GM19023 (cell line): Measurements from ENCODE around the gene EEF1A2.

Source experiments
- ATAC-seq: cut with Tn5 transposase; IDR thresholded peaks from one replicate; pipeline ENCODE4 v1.9.1; 2021; ENCODE audit warnings: mild to moderate bottlenecking, moderate library complexity; ENCODE audit not compliant: unreplicated experiment

Gene EEF1A2

DNA sequence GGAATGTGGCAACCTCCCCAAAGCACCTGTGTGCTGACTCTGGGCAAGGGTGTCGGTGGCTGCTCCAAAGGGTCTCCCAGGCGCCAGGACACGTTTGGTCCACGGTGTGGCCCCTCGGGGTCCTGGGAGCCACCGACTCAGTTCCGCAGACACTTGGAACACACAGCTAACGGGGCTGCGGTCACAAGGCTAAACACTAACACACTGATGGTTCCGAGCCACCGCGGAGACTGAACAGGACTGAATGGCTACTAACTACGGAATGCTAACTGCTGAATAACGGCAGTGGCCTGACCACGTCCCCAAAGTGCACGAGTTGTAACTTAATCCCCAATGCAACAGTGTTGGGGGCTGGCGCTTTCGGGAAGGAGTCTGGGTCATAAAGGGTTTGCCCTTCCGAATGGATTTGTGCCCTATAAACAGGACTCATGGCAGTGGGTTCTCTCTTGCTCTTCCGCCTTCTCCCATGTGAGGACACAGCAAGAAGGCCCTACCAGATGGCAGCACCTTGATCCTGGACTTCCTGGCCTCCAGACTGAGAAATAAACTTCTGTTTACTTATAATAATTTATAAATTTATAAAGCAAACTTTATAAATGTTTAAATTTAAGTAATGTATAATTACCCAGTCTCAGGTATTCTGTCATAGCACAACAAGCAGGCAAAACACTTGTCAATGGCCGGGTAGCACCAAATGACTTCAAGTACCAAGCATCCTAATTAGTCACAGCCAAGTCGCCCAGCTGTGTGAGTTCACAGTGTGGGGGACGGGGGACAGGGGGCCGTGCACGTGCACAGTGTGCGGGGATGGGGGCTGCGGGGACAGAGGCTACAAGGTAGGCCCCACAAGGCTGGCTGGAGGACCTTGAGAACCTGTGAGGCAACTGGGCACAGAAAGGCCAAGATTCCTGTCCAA, 2.3 kb upstream of the EEF1A2 start:
- ATAC-seq = no peak

DNA sequence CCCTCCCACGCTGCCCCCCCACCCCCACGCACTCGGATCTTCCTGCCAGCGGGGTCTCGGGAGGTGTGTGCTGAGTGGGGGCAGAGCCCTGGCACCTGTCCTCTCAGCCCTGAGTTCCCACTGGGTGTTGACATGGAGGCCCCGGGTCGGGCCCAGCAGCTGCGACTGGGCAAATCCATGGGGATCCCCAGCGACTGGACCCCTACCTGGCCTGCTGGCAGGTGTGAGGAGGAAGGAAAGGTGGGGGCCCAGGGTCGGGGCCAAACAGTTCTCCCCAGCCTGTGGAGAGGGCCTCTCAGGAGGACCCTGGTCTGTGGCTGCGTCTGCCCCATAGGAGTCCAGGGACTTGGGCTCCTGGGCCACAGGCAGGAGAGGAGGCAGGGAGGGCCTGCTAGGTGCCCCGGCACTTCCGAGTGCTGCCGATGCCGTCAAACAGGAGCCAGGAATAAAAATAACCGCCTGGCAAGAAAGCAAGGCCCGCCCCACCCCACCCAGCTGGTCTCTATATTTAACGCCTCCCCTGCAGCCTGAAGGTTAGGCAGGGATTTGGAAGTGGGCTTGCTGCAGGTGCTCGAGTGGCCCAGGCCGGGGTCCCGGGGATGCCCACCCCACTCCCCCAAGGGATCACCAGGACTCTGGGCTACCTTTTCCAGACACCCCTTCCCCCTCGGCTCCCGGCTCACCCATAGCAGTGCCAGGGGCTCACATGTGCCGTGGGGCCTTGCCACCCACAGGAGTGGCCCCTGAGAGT, 1.4 kb upstream of the EEF1A2 start:
- no peak for ATAC-seq

- no peak for ATAC-seq
These were observed 571 bp upstream of the EEF1A2 start for GRCh38 chr20:63499338-63499969.

DNA sequence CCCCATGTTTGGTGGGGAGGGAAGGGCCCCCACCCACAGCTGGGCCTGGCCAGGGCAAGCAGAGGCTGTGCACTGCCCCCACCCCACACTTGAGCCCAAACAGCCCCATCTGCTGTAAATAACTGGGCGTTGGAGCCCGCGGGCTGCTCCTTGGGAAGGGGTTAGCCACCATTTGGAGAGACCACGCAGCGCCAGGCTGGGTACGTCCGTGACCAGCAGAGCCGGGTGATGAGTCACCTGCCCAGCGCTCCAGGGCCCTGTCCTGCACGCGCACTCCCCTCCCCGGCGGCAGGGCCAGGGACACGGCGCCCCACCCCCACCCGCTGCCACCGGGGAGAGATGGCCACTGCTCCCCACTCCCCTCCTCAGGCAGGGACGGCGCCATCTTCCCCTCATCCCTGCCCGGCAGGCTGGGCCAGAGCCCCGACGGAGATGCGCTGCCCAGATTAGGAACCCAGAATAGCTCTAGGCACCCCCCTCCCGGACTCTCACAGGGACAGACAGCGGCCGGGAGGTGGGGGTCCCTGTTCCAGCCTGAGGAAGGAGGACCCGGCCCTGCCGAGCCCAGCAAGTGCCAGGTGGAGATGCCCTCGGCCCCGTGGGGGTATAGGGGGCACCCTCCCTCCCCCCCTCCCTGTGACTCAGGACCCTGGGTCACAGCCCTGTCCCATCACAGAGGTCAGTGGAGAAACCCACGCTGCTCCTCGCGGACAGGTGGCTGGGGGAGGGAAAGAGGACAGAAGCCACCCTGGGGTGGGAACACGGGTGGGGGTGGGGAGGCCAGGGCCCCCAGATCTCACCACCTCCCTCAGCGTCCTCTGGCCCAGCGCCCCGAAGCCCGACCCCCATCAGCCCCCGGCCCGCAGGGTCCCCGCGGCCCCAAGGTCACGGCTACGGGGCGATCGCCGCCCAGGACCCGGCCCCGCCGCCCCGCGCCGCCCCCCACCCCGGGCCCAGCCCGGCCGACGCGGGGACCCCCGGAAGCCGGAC, 642 bp downstream of the EEF1A2 start:
- ATAC-seq = no peak

GRCh38 chr20:63497138-63497945, 1.5 kb downstream of the EEF1A2 start:
- ATAC-seq = no peak

DNA sequence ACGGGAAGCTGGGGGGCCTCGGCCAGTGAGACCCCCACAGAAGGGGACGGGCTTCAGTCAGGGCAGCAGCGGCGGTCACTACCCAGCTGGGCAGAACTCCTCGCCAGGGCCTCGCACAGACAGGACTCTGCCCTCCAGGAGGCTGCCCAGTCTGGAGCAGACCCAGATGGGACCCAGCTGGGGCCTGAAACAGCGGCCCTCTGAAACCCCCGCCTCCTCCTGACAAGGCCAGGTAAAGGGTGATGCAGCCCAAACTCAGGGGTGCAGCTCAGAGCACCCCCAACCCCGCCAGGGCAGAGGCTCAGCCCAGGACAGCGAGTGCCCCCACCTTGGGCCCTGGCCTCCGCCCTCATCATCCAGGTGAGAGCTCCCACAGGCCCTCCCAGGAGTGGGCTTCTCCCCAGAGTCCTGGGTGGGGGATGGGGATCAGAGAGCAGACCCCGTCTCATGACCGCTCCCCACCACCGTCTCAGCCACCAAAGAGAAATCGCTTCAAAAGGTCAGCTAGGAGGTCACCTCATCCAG, 2.2 kb downstream of the EEF1A2 start:
- no peak for ATAC-seq

GRCh38 chr20:63495741-63496595, 2.9 kb downstream of the EEF1A2 start:
- ATAC-seq = no peak

DNA sequence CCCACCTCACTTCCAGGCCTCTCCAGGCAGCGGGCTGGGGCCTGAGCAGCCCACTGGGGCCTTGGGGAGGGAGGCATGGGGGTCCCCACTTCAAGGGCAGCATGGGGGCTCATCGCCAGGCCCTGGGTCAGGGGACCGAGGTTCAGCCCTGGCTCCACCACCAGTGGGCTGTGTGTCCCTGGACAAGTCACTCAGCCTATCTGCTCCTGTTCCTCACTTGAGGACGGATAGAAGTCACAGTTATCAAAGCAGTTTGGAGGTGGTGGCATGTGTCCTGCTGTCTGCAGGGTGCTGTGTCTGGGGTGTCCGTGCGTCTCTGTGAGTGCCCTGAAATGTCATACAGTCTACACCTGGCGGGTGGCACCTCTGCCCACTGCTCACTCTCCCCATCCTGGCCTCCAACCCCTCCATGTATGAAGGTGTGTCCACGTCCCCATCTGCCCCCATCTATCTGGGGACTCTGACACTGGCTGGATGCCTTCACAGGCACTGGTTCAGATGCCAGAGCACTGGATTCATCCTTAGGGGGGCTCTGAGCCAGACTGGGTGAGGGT, 3.6 kb downstream of the EEF1A2 start:
- ATAC-seq = no peak

DNA sequence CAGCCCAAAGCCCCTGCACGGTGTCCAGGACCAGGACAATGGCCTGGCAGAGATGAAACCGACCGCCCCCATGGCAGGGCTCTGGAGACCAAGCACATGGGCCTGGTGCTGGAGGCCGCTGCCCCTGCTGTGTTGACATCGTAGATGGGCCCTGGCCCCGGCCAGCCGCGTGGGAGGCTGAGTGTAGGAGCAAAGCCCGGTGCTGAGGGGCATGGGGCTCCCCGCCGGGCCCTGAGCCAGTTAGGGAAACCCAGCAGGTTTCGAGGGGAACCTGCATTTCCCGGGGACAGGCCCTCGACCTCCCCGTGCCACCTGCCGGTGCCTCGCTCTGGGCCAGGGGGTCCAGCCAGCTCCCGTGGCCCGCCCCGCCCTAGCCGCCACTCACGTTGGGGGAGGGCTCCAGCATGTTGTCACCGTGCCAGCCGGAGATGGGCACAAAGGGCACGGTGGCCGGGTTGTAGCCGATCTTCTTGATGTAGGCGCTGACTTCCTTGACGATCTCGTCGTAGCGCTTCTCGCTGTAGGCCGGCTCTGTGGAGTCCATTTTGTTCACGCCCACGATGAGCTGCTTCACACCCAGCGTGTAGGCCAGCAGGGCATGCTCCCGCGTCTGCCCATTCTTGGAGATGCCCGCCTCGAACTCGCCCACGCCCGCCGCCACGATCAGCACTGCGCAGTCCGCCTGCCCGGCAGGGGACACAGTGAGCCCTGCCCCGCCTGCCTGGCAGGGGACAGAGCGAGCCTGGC, 4.3 kb downstream of the EEF1A2 start:
- no peak for ATAC-seq

- ATAC-seq = no peak
These were observed 4.8 kb downstream of the EEF1A2 start for GRCh38 chr20:63494084-63494419.

DNA sequence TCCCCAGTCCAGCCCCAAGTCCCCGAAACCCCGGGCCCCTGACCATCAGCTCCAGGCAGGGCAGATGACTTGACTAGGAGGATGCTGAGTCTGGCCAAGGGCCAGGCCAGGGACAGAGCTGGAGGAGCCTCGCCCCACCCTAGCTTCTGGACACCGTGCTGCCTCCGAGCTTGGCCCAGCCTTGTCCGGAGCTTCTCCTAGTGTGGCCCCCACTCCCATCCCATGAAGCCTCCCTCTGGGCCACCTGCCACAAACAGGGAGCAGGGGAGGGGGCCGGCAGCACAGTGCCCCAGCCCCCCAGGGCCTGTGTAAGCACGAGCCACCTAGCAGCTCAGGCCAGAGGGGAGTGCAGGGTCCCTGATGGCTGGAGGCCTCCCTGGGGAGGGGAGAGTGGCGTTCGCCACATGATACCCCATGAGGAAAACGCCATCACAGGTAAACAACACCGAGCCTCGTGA, 5.3 kb downstream of the EEF1A2 start:
- ATAC-seq = no peak

DNA sequence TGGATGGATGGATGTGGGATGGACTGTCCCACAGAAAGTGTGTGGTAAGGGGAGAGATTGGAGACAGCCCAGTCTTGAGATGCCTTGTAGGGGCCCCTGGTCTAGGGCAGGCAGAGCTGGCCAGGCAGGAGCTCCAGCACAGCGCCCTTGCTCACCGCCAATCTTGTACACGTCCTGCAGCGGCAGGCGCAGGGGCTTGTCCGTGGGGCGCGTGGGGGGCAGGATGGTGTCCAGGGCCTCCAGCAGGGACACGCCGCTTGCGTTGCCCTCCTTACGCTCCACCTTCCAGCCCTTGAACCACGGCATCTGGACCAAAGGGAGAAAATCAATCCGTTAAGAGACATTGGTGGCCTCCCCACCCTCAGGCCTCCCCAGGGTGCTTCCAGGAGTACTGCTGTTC, 5.9 kb downstream of the EEF1A2 start:
- ATAC-seq = no peak

DNA sequence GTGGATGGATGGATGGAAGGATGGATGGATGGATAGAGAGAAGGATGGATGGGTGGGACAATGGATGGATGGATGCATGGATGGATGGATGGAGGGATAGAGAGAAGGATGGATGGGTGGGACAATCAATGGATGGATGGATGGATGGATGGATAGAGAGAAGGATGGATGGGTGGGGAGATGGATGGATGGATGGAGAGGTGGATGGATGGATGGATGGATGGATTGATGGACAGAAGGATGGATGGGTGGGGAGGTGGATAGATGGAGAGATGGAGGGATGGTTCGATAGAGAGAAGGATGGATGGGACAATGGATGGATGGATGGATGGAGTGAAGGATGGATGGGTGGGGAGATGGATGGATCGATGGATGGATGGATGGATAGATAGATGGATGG, 6.4 kb downstream of the EEF1A2 start:
- no peak for ATAC-seq

DNA sequence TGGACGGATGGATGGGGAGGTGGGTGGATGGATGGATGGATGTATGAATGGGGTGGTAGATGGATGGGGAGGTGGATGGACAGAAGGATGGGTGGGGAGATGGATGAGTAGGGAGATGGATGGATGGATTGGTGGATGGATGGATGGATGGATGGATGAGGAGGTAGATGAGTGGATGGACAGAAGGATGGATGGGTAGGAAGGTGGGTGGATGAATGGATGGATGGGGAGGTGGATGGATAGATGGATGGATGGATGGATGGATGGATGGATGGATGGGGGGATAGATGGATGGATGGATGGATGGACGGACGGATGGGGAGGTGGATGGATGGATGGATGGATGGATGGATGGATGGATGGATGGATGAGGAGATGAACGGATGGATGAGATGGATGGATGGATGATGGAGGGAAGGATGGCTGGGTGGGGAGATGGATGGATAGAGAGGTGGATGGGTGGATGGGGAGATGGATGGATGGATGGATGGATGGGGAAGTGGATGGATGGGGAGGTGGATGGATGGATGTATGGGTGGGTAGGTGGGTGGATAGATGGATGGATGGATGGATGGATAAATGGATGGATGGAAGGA, 7.2 kb downstream of the EEF1A2 start:
- ATAC-seq = no peak

DNA sequence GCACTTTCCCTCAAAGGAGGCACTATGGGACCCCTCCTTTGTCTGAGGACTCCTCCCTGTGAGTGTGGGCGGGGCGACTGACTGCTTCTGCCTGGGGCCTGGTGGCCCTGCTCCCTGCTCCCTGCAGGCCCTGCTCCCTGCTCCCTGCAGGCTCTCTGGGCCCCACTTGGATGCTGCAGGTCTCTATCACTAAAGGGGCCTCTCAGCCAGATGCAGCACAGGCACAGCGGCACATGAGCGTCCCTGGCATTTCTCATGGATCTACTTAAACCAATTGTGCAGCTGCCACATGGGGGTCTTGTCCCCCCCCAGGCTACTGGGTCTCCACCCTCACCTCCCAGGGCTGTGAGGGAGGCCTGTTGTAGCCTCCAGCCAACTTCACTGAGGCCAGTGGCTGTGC, 7.8 kb downstream of the EEF1A2 start:
- ATAC-seq = no peak

DNA sequence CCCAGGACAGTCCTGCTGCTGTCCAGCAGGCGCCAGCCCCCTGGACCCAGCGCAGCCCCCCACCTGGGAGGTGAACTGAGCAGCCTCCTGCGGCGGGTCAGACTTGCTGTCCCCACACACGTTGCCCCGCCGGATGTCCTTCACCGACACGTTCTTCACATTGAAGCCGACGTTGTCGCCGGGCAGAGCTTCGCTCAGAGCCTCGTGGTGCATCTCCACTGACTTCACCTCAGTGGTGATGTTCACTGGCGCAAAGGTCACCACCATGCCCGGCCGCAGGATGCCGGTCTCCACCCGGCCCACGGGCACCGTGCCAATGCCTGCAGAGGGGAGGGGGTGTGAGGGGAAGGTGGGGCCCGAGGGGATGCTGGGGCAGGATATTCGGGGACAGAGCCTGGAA, 8.5 kb downstream of the EEF1A2 start:
- ATAC-seq = no peak
